Stimulated activated CD8-positive, alpha-beta memory T cell treated with anti-CD3 and anti-CD28 coated beads, Interleukin-12 subunit alpha, Interleukin-12 subunit beta, amount 100 ng/mL, for 1 hour (primary cell): ENCODE measurements around the gene PKN1.
A peak's percentile ranks its signal among the peaks of the same experiment; 100 is the strongest.
"Not testable (repeated sequence)": the region's sequence is repeated elsewhere in the genome, so short reads cannot be mapped to it uniquely, and the experiment has no call there.

Source experiments
- DNase-seq: peaks from one replicate; pipeline ENCODE4 v3.0.0-alpha.2; 2020; ENCODE audit warnings: low read depth

Gene PKN1

DNA sequence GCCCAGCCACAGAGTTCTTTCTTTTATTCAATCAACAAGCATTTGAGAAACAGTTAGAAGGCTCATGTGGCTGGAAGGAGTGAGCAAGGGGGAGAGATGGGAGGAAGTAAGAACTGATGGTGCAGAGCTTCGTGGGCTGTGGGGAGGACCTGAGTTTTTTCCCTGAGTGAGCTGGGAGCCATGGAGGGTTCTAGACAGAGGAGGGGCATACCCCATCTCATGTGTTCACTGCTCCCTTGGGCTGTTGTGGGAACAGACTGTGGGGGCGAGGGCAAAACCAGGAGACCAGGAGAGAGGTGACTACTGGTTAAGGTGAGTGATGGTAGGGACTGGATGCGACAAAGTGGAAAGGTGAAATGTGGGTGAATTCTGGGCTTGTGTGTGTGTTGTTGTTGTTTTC lies 2.4 kb upstream of the PKN1 start:
- no peak for DNase-seq

DNA sequence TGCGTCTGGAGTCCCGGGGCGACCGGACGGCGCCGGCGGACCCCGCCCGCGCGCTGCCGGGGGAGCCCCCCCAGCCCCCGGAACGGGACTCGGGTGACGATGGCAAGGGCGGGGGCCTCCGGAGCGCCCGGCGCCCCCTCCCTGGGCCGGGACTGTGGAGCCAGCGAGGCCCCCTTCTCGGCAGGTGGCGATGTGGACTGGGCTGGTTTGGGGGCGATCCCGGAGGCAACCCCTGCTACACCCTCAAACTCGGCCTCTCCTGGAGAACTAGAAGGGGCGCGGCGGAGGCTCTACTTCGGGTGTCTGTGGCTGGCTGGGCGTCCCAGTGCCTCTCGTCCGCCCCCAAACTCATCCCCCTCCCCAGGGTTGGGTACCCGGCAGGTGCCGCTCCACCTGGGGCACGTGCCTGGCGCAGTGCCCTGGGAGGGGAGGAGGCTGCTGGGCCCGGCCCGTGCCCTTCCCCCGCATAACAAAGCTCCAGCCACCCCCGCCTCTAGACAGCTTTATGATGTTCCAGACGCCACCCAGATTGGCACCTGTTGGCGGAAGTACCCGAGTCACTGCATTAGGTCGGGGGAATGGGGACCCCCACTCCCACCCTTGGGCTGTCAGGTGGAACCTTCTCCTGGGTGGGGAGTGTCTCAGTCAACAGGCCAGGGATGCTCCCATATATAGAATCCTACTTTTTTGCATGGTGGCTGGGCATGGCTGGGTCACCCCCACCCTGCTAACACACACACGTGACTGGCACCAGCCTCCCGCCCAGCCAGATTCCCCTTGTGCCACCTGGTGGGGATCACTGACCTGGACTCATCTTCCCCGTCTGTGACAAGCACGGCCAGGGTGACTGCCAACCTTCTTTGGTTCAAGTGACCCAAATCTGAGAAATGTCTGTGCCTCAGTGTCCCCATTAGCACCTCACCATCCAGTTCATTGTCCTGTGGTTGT lies 722 bp downstream of the PKN1 start:
- DNase-seq: no peak

DNA sequence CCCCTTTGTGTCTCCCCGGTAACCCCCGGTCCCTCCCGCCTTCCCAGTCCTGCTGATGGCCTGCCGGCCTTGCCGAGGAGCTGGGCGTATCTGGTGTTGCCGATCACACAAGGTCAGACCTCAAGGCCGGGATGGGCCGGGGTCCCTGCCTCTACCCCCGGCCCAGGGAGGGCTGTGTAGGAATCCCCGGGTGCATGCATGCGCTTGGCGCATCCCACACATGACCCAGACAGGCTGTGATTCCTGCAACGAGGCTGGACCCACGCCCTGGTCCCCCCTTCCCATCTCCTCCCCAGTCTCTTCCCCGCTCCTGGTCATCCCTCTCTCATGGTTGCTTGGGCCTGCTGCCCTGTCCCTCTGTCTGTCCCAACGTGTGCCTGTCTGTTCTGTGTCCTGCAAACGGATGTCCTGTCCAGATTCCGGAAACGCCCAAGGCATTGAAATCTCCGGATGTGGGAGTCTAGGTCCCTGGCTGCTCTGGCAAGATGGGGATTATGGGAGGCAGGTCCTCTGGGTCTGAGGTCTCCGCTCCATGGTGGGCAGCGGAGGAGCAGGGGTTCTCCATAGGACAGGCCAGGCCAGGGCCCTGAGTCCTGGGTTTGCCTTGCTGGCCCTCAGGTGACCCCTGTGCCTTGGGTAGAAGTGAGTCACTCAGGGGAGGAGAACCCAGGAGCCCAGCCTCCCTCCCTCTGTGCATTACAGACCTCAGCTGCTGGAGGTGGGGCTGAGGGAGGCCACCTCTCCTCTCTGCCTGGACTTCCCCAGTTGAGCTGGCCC lies 1.6 kb downstream of the PKN1 start:
- DNase-seq: no peak

DNA sequence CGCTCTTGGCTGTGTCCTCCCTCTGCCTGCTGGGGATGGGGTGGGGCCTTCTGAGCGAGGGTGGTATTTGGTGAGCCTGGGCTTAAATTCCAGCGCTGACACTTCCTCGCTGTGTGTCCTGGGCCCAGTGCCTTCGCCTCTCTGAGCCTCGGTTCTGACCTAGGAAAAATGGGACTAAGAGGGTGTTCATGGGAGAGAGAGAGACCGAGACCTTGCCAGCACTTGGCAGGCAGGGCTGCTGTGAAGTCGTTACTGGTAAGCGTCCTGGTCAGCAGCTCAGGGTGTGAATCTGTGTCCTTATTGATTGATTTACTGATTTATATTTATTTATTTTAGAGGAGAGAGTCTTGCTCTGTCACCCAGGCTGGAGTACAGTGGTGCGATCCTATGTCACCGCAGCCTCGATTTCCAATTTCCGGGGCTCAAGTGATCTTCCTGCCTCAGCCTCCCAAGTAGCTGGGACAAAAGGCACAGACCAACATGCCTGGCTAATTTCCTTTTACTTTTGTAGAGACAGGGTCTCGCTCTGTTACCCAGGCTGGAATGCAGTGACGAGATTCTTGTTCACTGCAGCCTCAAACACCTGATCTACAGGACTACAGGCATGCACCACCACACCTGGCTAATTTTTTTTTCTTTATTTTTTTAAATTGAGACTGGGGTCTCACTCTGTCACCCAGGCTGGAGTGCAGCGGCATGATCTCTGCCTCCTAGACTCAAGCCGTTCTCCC lies 2.4 kb downstream of the PKN1 start:
- DNase-seq: no peak

DNA sequence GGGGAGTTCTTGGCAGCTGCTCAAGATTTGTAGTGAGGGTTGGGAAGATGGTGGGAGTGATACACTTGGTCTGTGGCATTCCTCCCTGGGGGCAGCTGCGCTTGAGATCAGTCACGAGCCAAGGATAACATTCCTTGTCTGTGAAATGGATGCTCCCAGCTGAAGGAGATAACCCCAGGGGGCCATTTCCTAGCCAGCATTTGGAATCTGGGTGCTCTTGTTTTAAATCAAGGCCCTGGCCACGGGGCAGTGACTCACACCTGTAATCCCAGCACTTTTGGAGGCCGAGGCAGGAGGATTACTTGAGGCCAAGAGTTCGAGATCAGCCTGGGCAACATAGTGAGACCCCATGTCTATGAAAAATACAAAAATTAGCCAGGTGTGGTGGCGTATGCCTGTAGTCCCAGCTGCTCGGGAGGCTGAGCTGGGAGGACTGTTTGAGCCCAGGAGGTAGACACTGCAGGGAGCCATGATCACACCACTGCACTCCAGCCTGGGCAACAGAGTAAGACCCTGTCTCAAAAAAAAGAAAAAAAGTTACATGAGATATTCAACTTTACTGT lies 4.6 kb downstream of the PKN1 start:
- no peak for DNase-seq

DNA sequence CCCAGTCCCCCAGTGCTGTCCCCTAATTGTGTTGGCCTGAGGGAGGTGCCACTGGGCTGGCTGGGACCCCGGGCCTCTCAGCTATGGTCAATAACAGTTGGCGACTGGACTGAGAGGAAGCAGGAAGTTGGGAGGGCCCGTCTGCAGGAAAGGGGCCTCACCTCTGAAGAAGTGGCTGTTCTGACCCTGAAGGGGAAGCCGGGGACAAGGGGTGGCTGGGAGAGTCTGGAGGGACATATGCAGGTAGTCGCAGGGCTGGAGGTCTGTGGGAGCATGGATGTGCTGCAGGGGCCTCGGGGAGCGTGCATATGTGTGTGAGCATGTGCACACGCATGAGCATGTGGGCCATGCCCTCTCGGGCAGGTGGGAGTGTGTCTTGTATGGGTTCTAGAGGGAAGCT lies 5.9 kb downstream of the PKN1 start:
- no peak for DNase-seq

DNA sequence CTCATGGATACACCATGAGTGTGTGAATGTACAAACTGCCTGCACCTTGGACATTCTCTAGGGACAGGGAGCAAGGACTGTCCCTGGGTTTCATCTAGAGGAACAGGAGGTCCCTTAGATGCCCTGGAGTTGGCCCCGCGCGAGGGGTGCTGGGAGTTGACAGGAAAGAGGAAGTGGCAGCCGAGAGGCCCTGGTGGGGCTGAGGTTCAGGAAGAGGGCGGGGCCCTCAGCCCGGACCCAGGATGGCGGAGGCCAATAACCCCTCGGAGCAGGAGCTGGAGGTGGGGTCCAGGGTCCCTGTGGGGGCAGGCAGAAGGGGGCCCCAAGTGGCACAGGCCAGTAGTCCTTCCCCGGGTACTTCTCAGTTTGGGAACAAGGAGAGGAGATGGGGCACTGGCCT lies 6.9 kb downstream of the PKN1 start:
- peak; percentile 59 for DNase-seq

DNA sequence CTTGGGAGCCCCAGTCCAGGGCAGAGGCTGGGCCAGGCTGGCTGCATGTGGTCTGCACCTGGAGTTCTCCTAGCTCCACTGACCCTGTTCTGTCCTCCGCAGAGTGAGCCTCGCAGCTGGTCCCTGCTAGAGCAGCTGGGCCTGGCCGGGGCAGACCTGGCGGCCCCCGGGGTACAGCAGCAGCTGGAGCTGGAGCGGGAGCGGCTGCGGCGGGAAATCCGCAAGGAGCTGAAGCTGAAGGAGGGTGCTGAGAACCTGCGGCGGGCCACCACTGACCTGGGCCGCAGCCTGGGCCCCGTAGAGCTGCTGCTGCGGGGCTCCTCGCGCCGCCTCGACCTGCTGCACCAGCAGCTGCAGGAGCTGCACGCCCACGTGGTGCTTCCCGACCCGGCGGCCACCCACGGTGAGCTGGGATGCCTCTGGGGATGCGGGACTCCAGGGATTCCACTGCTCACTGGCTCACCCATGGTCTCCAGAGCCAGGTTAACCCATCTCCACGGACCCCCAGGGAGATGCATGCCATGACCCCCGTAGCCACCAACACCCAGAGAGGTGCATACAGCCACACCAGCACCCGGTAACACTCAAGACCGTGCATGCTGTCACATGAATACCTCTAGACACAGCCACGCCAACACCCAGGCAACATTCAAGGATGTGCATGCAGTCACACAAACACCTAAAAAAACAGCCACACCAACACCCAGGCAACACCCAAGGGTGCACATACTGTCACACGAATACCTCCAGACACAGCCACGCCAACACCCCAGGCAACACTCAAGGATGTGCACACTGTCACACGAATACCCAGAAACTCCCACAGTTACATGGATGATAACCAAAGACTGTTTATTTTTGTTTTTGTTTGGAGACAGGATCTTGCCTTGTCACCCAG lies 8.2 kb downstream of the PKN1 start:
- DNase-seq: no peak

DNA sequence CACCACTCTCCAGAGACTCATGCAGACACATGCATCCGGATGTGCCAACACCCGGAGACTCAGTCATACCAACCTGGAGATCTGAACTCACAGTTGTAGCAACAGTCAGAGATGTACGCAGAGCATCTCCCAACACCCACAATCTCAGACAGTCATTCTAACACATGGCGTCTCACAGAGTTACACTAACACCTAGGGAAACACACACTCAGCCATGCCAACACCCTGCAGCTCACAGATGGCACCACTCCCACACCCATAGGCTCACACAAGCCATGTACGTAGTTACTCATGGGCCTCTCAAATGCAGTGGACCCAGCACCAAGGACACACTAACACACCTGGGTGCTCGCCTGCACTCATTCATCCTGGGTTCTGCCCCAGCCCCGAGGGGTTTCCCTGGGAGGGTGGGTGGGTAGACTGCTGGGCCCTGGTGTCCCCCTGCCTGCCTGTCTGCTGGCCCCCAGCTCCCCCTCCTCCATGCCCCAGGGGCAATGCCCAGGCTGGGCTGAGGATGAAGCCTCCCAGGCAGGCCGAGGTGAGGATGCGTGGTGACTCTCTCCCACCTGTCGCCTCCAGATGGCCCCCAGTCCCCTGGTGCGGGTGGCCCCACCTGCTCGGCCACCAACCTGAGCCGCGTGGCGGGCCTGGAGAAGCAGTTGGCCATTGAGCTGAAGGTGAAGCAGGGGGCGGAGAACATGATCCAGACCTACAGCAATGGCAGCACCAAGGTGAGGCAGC lies 10.0 kb downstream of the PKN1 start:
- no peak for DNase-seq

DNA sequence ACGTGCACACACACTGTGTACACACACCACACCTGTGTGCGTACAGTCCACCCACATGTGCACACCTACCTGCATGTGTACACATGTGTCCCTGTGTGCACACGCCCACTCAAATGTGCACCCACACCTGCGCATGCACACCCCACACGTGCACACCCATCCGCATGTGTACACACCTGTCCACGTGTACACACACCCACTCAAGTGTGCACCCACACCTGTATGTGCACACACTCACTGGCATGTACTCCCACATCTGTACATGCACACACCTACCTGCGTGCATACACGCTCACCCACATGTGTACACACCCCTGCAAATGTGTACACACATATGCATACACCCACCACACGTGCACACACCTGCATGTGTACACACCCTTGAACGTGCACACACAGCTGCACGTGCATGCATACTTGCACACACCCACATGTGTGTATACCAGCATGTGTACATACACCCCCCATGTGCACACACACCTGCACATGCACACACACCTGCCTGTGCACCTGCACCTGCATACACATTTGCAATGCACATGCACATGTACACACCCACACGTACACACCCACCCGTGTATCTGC lies 10.6 kb downstream of the PKN1 start:
- no peak for DNase-seq

DNA sequence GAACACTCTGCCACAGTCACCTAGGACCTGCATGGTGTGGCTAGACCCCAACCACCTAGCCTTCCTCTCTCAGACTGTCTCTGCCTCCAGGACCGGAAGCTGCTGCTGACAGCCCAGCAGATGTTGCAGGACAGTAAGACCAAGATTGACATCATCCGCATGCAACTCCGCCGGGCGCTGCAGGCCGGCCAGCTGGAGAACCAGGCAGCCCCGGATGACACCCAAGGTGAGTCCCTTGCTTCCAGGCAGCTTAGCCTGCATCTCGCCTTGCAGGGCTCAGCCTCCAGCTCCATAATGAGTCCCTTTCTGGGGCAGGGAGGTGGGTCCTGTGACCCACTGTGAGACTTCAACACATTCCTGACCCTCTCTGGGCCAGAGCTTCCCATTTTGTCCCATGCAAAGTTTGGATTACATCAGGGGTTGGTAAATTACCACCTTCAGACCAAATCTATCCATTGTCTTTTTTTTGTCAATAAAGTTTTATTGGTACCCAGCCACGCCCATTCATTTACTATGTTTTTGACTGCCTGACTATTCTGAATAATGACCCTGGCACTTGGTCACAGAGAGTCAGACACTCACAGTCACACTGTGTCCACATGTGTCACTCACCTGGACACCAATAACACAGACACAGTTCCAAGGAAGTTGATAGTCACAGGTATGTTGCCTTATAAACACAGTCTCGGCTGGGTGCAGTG lies 13.4 kb downstream of the PKN1 start:
- DNase-seq: no peak

DNA sequence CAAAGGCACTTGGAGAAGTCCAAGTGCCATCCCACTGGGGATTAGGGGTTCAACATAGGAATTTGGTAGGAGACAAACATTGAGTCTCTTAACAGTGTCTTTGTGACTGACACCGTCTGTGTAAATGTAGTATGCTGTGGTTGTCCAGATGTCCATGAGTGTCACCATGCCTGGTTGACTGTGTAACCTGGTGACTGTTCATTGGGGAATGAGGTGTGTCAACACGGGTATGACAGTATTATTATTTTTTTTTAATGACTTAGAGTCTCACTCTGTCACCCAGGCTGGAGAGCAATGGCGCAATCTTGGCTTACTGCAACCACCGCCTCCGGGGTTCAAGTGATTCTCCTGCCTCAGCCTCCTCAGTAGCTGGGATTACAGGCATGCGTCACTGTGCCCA lies 16.2 kb downstream of the PKN1 start:
- DNase-seq: no peak

DNA sequence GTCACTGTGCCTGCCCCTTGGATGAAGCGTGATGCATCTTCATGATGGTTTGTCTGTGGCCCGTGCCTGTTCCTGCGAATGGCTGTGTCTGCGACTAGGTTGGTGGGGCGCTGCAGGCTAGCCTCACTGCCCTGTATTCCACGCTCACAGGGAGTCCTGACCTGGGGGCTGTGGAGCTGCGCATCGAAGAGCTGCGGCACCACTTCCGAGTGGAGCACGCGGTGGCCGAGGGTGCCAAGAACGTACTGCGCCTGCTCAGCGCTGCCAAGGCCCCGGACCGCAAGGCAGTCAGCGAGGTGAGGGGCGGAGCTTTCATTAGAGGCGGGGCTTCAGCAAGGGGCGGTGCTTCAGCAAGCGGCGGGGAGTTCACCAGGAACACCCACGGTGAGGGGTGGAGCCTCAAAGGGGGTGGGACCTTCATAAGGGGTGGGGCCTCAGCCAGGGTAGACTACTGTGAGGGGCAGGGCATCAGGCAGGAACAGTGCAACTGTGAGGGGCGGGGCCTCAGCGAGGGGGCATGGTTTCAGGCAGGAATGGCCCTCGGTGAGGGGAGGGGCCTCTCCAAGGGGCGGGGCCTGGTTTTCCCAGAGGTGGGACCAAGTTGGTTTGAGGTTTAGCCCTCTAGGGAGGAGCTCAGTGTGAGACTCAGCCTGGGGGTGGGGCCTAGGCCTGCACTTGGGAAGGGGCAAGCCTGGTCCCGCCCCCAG lies 17.2 kb downstream of the PKN1 start:
- DNase-seq: no peak

DNA sequence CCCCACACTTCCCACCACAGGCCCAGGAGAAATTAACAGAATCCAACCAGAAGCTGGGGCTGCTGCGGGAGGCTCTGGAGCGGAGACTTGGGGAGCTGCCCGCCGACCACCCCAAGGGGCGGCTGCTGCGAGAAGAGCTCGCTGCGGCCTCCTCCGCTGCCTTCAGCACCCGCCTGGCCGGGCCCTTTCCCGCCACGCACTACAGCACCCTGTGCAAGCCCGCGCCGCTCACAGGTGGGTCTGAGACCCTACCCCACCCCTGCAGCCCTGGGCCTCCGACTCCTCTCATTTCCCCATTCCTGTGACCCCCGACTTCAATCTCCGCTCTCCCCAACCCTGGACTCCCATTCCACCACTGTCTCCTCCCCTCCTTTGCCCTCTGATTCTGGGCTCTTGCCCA lies 17.8 kb downstream of the PKN1 start:
- no peak for DNase-seq

DNA sequence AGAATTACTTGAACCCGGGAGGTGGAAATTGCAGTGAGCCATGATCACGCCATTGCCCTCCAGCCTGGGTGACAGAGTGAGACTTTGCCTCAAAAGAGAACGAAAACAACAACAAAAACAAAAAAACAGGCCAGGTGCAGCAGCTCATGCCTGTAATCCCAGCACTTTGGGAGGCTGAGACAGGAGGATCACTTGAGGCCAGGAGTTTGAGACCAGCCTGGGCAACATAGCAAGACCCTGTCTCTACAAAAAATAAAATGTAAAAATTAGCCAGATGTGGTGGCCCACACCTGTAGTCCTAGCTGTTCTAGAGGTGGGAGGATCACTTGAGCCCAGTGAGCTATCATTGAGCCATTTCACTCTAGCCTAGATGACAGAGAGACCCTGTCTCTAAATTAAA lies 19.2 kb downstream of the PKN1 start:
- not testable (repeated sequence) for DNase-seq

DNA sequence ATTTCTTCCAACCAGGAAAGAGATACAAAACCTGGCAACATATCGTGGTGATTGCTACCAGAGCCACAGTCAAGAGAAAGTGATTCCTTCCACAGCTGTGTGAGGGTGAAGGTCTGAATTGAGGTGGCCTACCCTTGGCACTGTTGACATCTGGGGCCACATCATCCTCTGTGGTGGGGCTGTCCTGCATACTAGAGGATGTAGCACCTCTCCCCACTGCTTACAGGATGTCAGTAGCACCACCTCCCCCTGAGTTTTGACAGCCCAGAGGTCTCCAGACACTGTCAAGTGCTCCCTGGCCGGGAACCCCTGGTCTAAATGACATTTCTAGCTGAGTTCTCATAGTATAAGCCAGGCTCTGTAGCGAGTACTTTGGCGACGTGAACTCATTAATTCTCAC lies 26.6 kb downstream of the PKN1 start:
- DNase-seq: no peak

DNA sequence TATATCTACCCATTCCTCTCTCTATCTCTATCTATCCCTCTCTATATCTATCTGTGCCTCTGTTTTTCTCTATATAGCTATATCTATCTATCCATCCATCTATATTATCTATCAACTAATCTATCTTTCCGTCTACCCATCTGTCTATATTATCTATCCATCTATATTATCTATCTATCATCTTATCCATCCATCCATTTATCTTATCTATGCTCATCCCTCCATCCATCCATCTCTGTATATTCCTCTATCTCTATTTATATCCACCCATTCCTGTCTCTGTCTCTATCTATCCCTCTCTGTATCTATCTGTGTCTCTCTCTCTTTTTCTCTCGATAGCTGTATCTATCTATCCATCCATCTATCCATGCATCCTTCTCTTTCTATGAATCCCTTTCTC lies 27.8 kb downstream of the PKN1 start:
- no peak for DNase-seq

DNA sequence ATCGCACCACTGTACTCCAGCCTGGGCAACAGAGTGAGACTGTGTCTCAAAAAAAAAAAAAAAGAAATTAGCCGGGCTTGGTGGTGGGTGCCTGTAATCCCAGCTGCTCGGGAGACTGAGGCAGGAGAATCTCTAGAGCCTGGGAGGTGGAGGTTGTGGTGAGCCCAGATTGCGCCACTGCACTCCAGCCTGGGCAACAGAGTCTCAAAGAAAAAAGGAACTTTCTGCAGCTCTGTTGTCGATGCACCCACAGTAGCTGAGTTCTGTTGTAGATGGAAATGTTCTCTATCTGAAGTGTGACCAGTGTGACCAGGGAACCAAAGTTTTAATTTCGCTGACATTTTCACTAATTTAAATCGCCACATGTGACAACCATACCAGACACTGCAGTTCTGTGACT lies 29.3 kb downstream of the PKN1 start:
- not testable (repeated sequence) for DNase-seq

DNA sequence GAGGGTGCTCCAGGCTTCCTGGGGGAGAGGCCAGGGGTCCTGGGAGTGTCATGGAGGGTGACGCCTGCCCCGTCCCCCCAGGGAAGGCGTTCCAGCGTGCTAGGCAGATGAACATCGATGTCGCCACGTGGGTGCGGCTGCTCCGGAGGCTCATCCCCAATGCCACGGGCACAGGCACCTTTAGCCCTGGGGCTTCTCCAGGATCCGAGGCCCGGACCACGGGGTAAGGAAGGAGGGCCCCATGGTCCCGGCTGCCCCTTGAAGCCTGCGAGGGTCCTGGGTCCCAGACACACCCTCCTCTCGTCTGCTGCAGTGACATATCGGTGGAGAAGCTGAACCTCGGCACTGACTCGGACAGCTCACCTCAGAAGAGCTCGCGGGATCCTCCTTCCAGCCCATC lies 30.6 kb downstream of the PKN1 start:
- no peak for DNase-seq
